Spleen (tissue), 7 donors: ENCODE data around the gene RGS2.

Experiments used
- POLR2A ChIP-seq, 3 donors: fragments of 450-650 bp; IDR thresholded peaks; one replicate each; pipeline ENCODE4 v1.5.1; 2017; ENCODE audit warnings: antibody characterized with exemption in 3 of 3, mild to moderate bottlenecking in 1 of 3
- POLR2AphosphoS5 ChIP-seq, 3 donors: sonication (generic); formaldehyde crosslinking; IDR thresholded peaks; one replicate each; pipeline ENCODE4 v1.5.1; 2017; ENCODE audit warnings: antibody characterized with exemption in 3 of 3
- TF ChIP-seq, protein P1 (sequence below), 11 experiments: fragments of 200-600 bp in 7 of 11; fragments of 450-650 bp in 4 of 11; sonication (generic) in 4 of 11; IDR thresholded peaks in 8 of 11; conservative IDR thresholded peaks in 3 of 11; 1 replicate in 7 of 11; 2 replicates in 4 of 11; pipeline versions ENCODE4 v1.4.0 to v1.8.0; 2016 to 2021; ENCODE audit warnings: antibody characterized with exemption in 11 of 11, inconsistent platforms in 4 of 11, mild to moderate bottlenecking in 1 of 11
- donor health status: DM: no; HTN: no; CAD: no; lungs with moderate emphysema.
- donor health status: DM: no; HTN: no; CAD: no.
- donor health status: DM: no; HTN: no; CAD: no.

DNA sequence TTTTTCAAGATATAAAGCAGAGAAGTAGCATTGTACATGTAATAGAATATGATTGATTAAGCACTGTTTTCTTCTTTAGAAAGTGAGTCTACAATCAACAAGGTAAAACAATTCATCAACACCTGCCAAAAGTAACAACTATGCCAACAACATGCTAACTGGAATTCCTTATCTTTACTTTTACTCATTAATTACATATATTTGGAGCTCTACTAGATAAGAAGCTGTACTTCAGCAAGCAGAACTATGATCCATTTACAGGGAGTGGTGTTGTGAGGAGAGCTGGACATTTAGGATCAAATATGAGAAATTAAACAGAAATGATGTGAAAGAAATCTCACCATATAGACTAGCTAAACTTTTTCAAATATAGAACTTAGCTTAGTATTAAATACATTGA, 51.0 kb downstream of the RGS2 start:
- TF ChIP-seq, protein P1, sequence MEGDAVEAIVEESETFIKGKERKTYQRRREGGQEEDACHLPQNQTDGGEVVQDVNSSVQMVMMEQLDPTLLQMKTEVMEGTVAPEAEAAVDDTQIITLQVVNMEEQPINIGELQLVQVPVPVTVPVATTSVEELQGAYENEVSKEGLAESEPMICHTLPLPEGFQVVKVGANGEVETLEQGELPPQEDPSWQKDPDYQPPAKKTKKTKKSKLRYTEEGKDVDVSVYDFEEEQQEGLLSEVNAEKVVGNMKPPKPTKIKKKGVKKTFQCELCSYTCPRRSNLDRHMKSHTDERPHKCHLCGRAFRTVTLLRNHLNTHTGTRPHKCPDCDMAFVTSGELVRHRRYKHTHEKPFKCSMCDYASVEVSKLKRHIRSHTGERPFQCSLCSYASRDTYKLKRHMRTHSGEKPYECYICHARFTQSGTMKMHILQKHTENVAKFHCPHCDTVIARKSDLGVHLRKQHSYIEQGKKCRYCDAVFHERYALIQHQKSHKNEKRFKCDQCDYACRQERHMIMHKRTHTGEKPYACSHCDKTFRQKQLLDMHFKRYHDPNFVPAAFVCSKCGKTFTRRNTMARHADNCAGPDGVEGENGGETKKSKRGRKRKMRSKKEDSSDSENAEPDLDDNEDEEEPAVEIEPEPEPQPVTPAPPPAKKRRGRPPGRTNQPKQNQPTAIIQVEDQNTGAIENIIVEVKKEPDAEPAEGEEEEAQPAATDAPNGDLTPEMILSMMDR (IDR thresholded peaks at IDR 0.05 in 8 of 11, conservative IDR thresholded peaks at IDR 0.05 in 3 of 11), result no peak
- no peak for TF ChIP-seq POLR2A (IDR thresholded peaks at IDR 0.05)
- no peak for TF ChIP-seq POLR2AphosphoS5 (IDR thresholded peaks at IDR 0.05)
